GM23248 (cell line): ENCODE measurements around the gene EBLN1. TPM values are rescaled to one million over a fixed set of nuclear protein-coding genes. Genes with fewer than 3 reads are reported as not detected.
"Not testable (repeated sequence)": the region's sequence is repeated elsewhere in the genome, so short reads cannot be mapped to it uniquely, and the experiment has no call there.

Experiments
- DNase-seq: peaks from one replicate; pipeline ENCODE4 v3.0.0-alpha.2; 2015
- H2AFZ ChIP-seq: fragments of 200-600 bp; sonication (generic); 2 replicates; pipeline ENCODE4 v1.6.1; 2016; ENCODE audit warnings: antibody characterized with exemption
- H3F3A ChIP-seq: fragments of 200-600 bp; sonication (generic); 2 replicates; pipeline ENCODE4 v1.6.1; 2016; ENCODE audit warnings: mild to moderate bottlenecking, antibody characterized with exemption, mixed run types; ENCODE audit not compliant: insufficient read depth
- H3K27ac ChIP-seq: fragments of 200-600 bp; sonication (generic); 2 replicates; pipeline ENCODE4 v1.5.1; 2016; ENCODE audit warnings: mild to moderate bottlenecking
- H3K27me3 ChIP-seq: fragments of 200-600 bp; sonication (generic); replicated peaks from 2 replicates; pipeline ENCODE4 v1.6.1; 2016; ENCODE audit warnings: mild to moderate bottlenecking; ENCODE audit not compliant: insufficient read depth
- H3K36me3 ChIP-seq: fragments of 200-600 bp; sonication (generic); 2 replicates; pipeline ENCODE4 v1.6.1; 2016; ENCODE audit warnings: low read depth, mild to moderate bottlenecking
- H3K4me1 ChIP-seq: fragments of 200-600 bp; sonication (generic); 2 replicates; pipeline ENCODE4 v1.6.1; 2016; ENCODE audit warnings: mild to moderate bottlenecking; ENCODE audit not compliant: insufficient read depth
- H3K4me2 ChIP-seq: fragments of 200-600 bp; sonication (generic); one replicate; pipeline ENCODE4 v1.6.1; 2016; ENCODE audit warnings: mild to moderate bottlenecking; ENCODE audit not compliant: unreplicated experiment
- H3K4me3 ChIP-seq: fragments of 200-600 bp; sonication (generic); 2 replicates; pipeline ENCODE4 v1.5.1; 2016; ENCODE audit warnings: mild to moderate bottlenecking
- H3K79me2 ChIP-seq: fragments of 200-600 bp; sonication (generic); 2 replicates; pipeline ENCODE4 v1.6.1; 2016; ENCODE audit warnings: mild to moderate bottlenecking; ENCODE audit not compliant: insufficient read depth
- H3K9ac ChIP-seq: fragments of 200-600 bp; sonication (generic); 2 replicates; pipeline ENCODE4 v1.6.1; 2016; ENCODE audit warnings: mild to moderate bottlenecking
- H3K9me2 ChIP-seq: fragments of 200-600 bp; sonication (generic); 2 replicates; pipeline ENCODE4 v1.6.1; 2016; ENCODE audit warnings: mixed run types, mild to moderate bottlenecking, moderate library complexity; ENCODE audit not compliant: insufficient read depth
- H3K9me3 ChIP-seq: fragments of 200-600 bp; sonication (generic); one replicate; pipeline ENCODE4 v1.6.1; 2017; ENCODE audit warnings: low read depth
- H4K20me1 ChIP-seq: fragments of 200-600 bp; sonication (generic); 2 replicates; pipeline ENCODE4 v1.6.0; 2016; ENCODE audit not compliant: insufficient read depth
- EZH2 ChIP-seq: fragments of 200-600 bp; sonication (generic); IDR thresholded peaks from 2 replicates; pipeline ENCODE4 v1.6.1; 2018; ENCODE audit warnings: antibody characterized with exemption, mild to moderate bottlenecking; ENCODE audit not compliant: insufficient read depth, poor library complexity, severe bottlenecking
- EZH2phosphoT487 ChIP-seq: fragments of 200-600 bp; sonication (generic); IDR thresholded peaks from 2 replicates; pipeline ENCODE4 v1.6.1; 2018; ENCODE audit warnings: antibody characterized with exemption, moderate library complexity, mild to moderate bottlenecking, low read depth; ENCODE audit not compliant: insufficient read depth
- WGBS, 2 experiments: methylation state at CpG; one replicate each; pipeline ENCODE4 v1.1.6; 2015 to 2017; ENCODE audit warnings: low lambda C conversion rate in 2 of 2, low coverage in 1 of 2; ENCODE audit errors: missing lambda C conversion rate in 2 of 2; 5-methylcytosine and 5-hydroxymethylcytosine counted together
- in situ Hi-C: fragments of 300-500 bp; cut with MboI; formaldehyde crosslinking; loops from 2 replicates; pipeline ENCODE4 v1.15.0; 2020
- polyA plus RNA-seq: library from polyadenylated mRNA; unstranded; fragments of >200 nt; fragmentation: Nextera tagmentation; extraction: Ambion mirVana; gene quantifications from 2 replicates; pipeline ENCODE4 v1.2.1, GENCODE V29; 2016
- total RNA-seq: library from RNA; depleted of rRNA; stranded (reverse); fragments of >200 nt; shearing (Covaris generic); gene quantifications from 2 replicates; pipeline ENCODE4 v1.2.3, GENCODE V29; 2014

The EBLN1 gene
- total and polyA plus RNA-seq, 2 experiments from 2014 or later: not detected

GRCh38 chr10:22218448-22218847 is 633 bp upstream of the EBLN1 start:
- Histone ChIP-seq H3K9me2 (no peaks in the 10 kb centered on the region), H2AFZ (no peak overlapping the region), H3K27me3 (no peaks in the 10 kb centered on the region), H4K20me1 (no peaks in the 10 kb centered on the region), H3F3A (no peaks in the 10 kb centered on the region), H3K9me3 (no peaks in the 10 kb centered on the region), H3K4me3 (no peak overlapping the region), H3K4me2 (no peak overlapping the region), H3K4me1 (no peaks in the 10 kb centered on the region), H3K9ac (no peak overlapping the region), H3K36me3 (no peaks in the 10 kb centered on the region), H3K79me2 (no peaks in the 10 kb centered on the region), H3K27ac (no peak overlapping the region)
- WGBS, 2 experiments: 59 to 66% methylated on average over 2 of the region's 2 CpGs
- no peak for TF ChIP-seq EZH2
- no peak for TF ChIP-seq EZH2phosphoT487
- in situ Hi-C loops: no loop called here
- DNase-seq: no peak

DNA sequence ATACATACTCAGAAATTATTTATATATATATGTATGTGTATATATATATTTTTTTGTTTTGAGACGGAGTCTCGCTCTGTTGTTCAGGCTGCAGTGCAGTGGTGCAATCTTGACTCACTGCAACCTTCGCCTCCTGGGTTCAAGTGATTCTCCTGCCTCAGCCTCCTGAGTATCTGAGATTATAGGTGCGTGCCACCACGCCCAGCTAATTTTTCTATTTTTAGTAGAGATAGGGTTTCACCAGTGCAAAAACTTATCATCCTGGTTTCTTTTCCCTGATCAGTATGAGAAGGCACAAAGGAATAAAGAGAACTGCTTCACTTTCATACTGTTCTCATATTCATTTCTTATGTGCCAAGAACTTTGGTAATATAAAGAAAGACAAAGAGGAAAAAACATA is 731 bp downstream of the EBLN1 start:
- H3K4me2 ChIP-seq, H3K4me3 ChIP-seq, H3K9ac ChIP-seq, H3K4me1 ChIP-seq, H3K36me3 ChIP-seq, H4K20me1 ChIP-seq, H3K9me3 ChIP-seq, DNase-seq, H3K79me2 ChIP-seq, H3K27me3 ChIP-seq, H3K27ac ChIP-seq, H2AFZ ChIP-seq, in situ Hi-C loops, H3K9me2 ChIP-seq, H3F3A ChIP-seq: not testable (repeated sequence)
- WGBS, 2 experiments: 95 to 97% methylated on average over 5 of the region's 5 CpGs

- WGBS, 2 experiments: 67 to 73% methylated on average over 5 of the region's 5 CpGs
- H3K9ac ChIP-seq: no peak overlapping the region
- peaks cover 2% of the 10 kb centered on the region for H3K27me3 ChIP-seq
- no peak for DNase-seq
- no peak overlapping the region for H3K27ac ChIP-seq
- no peaks in the 10 kb centered on the region for H3K9me2 ChIP-seq
- no peak overlapping the region for H3K4me2 ChIP-seq
- H3F3A ChIP-seq: no peaks in the 10 kb centered on the region
- TF ChIP-seq EZH2phosphoT487 (no peak), EZH2 (no peak)
- no peaks in the 10 kb centered on the region for H4K20me1 ChIP-seq
- in situ Hi-C loops: no loop called here
- H3K4me1 ChIP-seq: no peaks in the 10 kb centered on the region
- H3K36me3 ChIP-seq: no peaks in the 10 kb centered on the region
- H2AFZ ChIP-seq: no peak overlapping the region
- H3K4me3 ChIP-seq: no peak overlapping the region
- H3K9me3 ChIP-seq: no peaks in the 10 kb centered on the region
- no peaks in the 10 kb centered on the region for H3K79me2 ChIP-seq
These were observed 7.5 kb downstream of the EBLN1 start for GRCh38 chr10:22210267-22210666.

- Histone ChIP-seq H3K36me3 (no peaks in the 10 kb centered on the region), H3K4me2 (no peak overlapping the region), H3K9me2 (no peaks in the 10 kb centered on the region), H3F3A (no peaks in the 10 kb centered on the region), H4K20me1 (no peaks in the 10 kb centered on the region), H3K27me3 (no peaks in the 10 kb centered on the region), H3K9me3 (no peaks in the 10 kb centered on the region), H3K9ac (no peak overlapping the region), H3K4me1 (no peaks in the 10 kb centered on the region), H2AFZ (no peak overlapping the region), H3K79me2 (no peaks in the 10 kb centered on the region), H3K4me3 (no peak overlapping the region), H3K27ac (no peak overlapping the region)
- no peak for DNase-seq
- no peak for TF ChIP-seq EZH2
- in situ Hi-C loops: no loop called here
- 78 to 88% methylated on average over 2 of the region's 2 CpGs for WGBS, 2 experiments
These were observed 23.9 kb downstream of the EBLN1 start for GRCh38 chr10:22193945-22194344.

- no peak for TF ChIP-seq EZH2
- no peak for TF ChIP-seq EZH2phosphoT487
- H3K9me2 ChIP-seq: no peaks in the 10 kb centered on the region
- no peaks in the 10 kb centered on the region for H3K4me1 ChIP-seq
- H2AFZ ChIP-seq: no peak overlapping the region
- in situ Hi-C loops: no loop called here
- no peak overlapping the region for H3K4me2 ChIP-seq
- no peak for DNase-seq
- no peaks in the 10 kb centered on the region for H3K79me2 ChIP-seq
- no peak overlapping the region for H3K27ac ChIP-seq
- no peaks in the 10 kb centered on the region for H3K27me3 ChIP-seq
- H3K4me3 ChIP-seq: no peak overlapping the region
- H4K20me1 ChIP-seq: no peaks in the 10 kb centered on the region
- no peaks in the 10 kb centered on the region for H3K9me3 ChIP-seq
- H3K9ac ChIP-seq: no peak overlapping the region
- H3F3A ChIP-seq: no peaks in the 10 kb centered on the region
- WGBS, 2 experiments: 55 to 67% methylated on average over 4 of the region's 4 CpGs
- no peaks in the 10 kb centered on the region for H3K36me3 ChIP-seq
These were observed 32.2 kb downstream of the EBLN1 start for GRCh38 chr10:22185586-22185985.
